HG02981 (cell line): ENCODE data around the gene HNF4A.
"Not testable (repeated sequence)": the region's sequence is repeated elsewhere in the genome, so short reads cannot be mapped to it uniquely, and the experiment has no call there.

Experiments
- ATAC-seq: cut with Tn5 transposase; IDR thresholded peaks from one replicate; pipeline ENCODE4 v1.9.1; 2021; ENCODE audit warnings: mild to moderate bottlenecking, moderate library complexity; ENCODE audit not compliant: unreplicated experiment

Gene HNF4A

DNA sequence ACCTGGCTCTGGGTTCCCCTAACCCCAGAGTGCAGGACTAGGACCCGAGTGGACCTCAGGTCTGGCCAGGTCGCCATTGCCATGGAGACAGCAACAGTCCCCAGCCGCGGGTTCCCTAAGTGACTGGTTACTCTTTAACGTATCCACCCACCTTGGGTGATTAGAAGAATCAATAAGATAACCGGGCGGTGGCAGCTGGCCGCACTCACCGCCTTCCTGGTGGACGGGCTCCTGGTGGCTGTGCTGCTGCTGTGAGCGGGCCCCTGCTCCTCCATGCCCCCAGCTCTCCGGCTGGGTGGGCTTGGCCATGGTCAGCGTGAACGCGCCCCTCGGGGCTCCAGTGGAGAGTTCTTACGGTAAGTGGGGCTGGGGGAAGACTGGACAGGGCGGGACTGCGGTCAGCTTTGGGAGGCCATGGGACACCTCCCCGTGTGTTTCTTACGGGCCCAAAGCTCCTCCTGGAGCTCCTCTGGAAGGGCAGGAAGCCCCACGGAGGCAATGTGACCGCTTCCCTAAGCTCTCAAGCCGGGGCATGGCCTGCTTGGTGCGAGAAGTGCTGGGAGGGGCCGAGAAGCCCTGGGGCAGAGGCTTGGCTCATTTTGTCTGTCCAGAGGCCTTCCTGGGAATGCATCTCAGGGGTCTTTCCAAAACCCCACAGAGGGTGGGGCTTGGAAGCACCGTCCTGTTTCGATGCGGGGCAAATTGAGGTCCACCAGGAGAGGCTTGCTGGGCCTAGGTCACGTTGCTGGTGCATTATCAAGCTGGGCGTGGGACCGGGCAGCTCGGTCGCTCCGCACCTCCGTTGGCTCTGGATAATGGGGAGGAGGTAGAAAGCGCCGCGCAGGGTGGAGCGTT lies at the start of gene HNF4A:
TSS of gene HNF4A (plus strand) at position 202 of the 855 bp plus-strand sequence. CDS start at position 308, 106 bp downstream.
- no peak for ATAC-seq

DNA sequence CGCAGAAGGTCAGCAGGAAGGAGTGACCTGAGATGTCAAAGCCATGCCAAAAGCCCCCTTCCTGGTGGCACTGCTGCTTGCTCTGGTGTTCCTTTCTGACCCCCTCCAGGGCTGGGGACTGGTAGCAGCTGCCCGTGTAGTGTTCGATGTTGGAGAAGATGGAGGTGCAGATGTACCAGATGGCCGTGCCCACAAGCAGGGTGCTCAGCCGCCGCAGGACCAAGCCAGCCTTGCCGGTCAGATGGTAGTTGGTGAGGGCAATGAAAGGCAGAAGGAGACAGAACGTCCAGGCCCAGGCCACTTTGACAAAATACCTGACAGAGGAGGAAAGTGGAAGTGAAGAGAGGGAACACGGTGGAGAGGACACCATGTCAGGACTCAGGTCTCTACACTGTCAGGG lies 48.6 kb upstream of the HNF4A start:
- no peak for ATAC-seq

DNA sequence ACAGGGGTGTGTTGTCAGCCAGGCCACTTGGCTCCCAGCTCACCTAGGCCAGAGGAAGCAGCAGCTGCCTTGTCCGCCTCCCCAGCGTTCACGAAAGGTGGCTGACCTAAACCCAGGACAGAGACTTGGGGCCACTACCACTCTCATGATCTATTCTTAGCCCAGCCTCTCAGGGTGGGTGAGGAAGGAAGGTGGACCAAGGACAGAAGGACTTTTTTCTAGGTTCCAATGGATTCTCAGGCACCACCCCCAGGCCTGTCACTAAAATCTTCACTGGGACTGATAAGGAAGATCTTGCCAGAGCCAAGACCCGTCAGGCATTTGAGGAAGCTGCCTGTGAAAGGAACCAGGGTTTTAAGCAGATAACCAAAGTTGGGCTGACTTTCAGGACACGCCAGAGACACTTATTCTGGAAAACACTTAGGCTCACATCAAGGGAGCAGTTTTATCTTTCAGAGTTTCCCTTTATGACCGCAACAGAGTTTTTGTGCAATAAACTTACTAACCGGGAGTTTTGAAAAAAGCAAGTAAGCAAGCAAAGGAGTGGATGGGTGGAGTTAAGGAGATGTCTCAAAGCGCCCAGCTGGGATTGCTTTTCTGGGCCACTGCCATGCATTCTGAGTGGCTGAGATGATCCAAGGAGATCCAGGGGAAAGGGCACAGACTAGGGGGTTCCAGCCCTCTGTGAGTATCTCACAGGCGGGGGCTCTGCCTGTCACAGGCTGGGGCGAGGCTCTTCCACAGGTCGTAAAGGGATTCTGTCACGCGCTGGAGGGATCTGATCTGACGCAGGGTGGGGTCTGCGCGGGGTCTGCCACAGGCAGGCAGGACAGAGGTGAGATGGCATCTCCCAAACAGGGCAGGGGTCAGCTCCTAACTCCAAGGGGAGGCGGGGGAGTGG lies 45.5 kb upstream of the HNF4A start:
- ATAC-seq: no peak

DNA sequence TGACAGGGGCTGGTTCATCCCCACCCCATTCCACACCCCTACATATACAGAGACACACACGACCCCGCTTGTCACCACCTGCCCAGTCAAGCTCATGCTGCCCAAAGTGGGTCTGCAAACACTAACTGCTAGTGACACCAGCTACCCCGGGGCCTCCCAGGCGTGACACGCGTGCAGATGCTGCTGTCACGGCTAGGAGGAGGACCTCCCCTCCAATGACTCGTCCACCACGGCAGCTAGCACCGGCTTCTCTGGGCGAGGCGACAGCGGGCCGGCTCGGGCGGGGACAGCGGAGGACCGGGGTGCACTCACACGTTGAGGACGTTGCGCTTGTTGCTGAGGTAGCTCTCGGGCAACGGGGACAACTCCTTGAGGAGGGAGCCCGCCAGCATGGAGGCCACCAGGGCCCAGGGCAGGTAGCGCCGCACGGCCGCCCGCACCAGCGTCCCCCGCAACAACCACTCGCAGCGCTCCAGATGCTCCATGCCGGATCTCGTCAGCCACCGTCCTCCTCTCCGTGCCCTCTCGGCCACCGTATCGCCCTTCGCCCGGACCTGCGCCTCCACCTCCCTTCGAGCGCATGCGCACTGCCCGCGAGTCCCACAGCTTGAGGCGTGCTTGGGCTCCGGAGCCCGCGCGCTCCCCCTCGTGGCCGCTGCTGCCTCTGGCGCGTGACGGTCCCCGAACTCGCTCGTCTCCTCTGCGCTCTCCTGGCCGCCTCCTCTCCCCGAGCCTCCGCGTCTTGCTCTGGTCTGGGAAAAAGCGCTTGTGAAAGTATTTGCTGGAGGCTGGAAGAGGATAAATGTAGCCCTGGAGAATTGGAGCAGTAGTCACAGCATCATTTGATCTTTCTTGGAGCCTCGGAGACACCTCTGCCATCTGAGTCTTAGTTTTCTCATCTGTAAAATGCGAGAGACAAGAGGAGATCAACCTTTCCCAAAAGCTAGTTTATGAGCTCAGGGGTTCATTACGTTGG lies 44.5 kb upstream of the HNF4A start, which contains the start of gene FITM2:
TSS of gene FITM2 (minus strand) at position 539 of the 976 bp plus-strand sequence. CDS start at position 485, 54 bp downstream.
- peak; percentile 93 for ATAC-seq

DNA sequence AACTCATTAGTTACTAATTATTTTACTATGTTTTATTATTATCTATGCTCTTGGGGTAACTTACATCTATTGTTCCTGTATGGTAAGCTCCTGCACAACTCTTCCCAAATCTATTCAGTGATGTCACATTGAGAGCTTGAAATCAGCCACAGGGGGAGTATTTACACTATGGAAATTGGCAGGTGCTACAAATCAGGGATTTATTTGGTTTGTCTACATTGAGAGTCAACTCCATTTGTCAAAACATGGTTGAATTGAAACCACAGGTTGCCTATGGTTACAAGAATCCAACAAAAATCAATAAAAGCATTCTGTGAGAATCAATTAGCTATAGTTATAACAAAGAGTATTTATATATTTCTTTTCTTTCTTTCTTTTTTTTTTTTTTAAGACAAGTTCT lies 40.6 kb upstream of the HNF4A start:
- ATAC-seq: no peak

DNA sequence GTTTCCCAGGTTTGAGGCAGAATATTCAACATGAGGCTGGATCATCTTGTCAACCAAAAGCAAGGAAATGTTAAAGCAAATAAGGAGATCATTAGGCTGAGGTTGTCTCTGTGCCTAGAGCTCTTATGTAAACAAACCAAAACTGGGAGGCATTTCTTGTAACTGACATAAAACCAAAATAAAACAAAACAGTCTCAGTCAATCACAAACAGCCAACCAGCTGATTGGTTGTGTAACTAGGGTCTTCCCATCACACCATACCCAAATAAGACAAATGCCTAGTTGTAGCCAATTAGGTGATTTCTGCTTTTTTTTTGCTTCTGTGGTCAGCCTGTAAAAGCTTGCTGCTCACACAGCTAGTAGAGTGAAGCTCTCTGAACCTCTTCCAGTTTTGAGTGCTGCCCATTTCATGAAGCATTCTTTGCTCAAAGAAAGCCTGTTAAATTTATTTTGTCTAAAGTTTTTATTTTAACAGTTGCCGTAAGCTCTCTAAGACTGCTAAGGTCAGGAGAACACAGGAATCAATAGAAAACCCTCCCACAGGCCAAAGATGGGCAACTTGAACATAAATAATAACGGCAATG lies 35.6 kb upstream of the HNF4A start:
- no peak for ATAC-seq

DNA sequence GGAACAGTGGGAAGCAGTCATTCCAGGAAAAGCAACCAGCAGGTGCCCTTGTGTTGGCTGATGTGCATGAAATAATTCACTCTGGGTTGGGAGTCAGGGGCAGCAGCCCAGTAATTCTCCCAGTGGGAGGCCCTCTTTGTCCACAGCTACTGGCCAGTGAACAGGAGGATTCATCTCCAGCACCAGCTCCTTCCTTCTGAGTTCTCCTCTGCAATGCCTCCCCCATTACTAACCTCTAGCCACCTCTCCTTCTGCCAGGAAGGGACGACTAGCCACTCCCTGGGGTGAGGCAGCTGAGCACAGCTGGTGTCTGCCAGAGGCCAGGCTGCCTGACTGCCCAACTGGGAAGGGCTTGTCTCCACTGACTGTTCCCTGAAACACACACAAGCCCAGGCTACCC lies 31.2 kb upstream of the HNF4A start:
- ATAC-seq: no peak

DNA sequence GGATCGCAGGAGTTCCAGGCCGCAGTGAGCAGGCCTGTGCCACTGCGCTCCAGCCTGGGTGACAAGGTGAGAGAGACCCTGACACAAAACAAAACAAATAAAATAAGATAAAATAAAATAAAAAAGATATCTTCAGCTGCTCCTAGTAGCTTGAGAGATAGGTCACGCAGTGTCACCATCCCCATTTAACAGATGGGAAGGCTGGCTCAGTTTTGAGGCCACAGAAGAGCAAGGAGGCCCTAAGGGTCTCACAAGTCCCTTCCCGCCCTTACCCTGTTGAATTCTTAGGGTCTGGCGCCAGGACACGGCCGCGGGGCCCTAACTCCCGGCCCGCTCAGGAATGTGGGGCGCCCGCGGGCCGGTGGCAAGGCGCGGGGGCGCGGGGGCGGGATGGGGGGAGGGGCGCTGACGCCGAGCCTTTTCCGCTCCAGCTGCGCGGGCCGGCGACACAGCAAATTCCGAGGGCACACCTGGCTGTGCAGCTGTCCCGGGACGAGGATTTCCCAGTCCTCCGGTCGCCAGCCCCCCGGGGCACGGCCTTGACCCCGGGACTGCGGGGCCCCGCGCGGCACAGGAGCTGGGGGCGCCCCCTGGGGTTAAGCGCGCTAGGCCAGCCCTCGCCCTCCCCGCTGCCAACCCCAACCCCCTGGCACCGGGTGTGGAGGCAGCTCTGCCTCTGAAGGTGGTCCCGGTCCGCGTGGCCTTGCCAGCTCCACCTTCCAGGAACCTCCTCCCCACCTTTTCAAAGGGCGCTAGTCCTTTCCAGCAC lies 28.9 kb upstream of the HNF4A start:
- ATAC-seq: no peak

DNA sequence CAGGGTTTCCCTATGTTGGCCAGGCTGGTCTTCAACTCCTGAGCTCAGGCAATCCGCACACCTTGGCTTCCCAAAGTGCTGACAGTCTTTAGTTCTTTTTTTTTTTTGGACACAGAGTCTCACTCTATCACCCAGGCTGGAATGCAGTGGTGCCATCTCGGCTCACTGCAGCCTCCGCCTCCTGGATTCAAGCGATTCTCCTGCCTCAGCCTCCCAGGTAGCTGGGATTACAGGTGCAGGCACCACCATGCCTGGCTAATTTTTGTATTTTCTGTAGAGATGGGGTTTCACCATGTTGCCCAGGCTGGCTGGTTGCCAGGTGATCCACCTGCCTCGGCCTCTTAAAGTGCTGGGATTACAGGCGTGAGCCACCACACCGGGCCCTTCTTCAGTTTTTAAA lies 27.8 kb upstream of the HNF4A start:
- not testable (repeated sequence) for ATAC-seq

DNA sequence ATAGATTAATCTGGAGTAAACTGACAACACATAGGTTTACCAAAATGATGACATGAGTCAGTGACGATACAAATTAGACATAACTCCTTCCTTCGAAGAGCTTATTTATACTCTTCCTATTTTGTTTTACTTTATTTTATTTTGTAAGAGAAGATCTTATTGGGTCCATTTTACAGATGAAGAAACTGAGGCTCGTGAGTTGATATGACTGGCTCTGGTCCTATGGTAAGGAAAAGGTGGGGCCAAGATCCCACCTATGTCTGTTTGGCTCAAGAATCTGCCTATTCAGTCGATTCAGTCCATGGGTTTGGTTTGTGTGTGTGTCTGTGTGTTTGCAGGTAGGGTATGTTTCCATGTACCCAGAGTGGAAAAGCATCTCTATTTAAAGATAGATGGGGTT lies 27.1 kb upstream of the HNF4A start:
- ATAC-seq: no peak

DNA sequence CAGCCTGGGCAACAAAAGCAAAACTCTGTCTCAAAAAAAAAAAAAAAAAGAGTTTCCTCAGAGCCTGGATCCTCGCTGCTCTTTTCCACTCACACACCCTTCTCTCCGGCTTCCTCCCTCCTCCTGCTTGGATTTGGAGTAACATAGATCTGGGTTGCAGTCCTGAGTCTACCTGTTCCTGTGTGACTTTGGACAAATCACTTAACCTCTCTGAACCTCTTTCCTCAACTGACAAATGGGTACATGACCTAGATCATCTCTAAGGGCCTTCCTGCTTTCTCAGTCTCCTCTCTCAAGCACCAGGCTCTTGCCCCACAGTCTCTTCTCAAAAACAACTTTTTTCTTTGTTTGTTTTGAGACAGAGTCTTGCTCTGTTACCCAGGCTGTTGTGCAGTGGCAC lies 24.3 kb upstream of the HNF4A start:
- ATAC-seq: no peak

DNA sequence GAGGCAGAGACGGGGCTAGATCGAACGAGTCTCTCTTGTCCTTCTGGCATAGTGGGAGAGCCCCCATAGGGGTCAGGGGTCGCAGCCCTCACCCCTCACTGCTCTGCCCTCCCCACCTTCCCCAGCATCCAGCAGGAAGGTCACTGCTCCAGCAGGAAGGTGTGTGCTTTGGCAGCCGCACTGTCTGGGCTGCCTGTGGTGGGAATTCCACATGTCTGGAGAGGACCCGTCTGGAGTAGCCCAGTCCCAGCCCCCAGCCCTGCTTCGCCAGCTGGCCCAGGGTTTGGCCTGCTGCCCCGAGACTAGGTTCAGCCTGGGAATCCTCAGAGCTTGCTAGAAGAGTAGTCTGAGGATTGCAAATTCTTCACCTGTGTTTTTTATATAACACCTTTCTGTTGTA lies 21.2 kb upstream of the HNF4A start:
- no peak for ATAC-seq

DNA sequence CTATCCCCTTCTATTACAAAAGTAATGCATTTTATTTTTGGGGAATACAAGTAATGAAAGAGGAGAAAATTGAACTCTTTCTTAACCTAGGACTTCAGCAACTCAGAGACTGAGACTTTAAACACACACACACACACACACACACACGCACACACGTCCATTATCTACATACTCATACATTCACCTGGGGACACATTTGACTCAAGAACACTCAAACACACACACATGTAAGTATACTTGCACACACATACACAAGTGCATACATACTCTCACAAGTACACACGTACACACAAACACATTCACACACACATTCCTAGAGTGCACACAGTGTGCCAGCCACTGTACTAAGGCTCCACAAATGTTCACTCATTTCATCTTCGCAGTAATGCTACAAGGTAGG lies 20.8 kb upstream of the HNF4A start:
- no peak for ATAC-seq

DNA sequence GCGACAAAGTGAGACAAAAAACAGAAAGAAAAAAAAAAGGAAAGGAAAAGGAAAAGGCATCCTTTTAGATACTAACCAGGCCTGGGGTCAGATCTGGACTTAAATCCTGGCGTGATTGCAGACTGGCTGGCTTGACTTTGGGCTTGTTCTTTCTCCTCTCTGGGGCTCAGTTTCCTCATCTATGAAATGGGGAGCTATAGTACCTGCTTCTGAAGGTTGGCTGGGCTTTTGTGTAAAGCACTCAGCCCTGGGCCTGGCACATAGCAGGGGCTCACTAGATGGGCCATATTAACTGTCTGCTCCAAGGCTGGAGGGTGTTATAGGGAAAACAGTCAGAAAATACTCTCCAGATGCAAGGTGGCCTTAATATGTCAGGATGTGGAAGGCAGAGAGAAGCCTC lies 19.8 kb upstream of the HNF4A start:
- no peak for ATAC-seq

DNA sequence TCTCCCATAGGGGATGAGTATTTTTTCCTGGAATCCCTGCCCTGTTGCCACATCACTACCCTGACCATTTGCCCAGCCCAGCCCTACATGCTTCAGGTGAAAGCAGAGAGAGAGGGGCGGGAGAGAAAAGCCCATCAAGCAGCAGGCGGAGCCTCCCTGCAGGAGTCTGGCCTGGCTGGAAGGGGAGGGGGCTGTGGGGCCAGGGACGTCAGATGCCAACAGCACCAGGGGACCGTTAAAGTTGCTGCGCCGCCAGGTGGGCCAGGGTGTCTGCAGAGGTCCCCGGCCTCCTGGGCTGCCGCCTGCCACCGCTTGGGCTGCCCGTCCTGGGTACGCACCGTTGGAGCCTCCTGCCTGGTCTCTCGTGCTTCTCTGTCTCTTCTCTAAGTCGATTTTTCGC lies 19.4 kb upstream of the HNF4A start:
- ATAC-seq: no peak

DNA sequence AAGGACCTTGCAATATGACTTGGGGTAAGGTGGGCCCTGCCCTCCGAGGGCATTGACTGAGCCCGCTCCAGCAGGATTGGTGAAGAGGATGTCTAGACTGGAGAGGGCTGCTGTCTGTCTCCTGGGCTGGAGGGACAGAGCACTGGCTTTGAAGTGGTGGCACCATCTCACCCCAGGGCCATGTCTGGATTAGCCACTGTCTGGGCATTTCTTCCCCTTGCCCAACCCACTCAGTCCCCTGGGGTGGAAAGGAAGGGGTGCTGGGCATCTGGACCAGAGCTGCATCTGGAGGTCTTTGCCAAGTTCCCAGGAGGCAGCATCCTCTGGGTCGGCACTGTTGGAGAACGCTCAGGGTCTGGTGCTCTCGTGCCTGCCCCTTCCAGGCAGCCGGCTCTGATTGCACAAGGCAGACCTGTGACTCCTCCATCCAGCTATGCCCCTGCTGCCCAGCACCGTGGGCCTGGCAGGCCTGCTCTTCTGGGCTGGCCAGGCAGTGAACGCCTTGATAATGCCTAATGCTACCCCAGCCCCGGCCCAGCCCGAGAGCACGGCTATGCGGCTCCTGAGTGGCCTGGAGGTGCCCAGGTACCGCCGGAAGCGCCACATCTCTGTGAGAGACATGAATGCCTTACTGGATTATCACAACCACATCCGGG lies 18.6 kb upstream of the HNF4A start, which contains the start of gene R3HDML:
TSS of gene R3HDML (plus strand) at position 319 of the 656 bp plus-strand sequence. CDS start at position 434, 115 bp downstream.
- no peak for ATAC-seq

DNA sequence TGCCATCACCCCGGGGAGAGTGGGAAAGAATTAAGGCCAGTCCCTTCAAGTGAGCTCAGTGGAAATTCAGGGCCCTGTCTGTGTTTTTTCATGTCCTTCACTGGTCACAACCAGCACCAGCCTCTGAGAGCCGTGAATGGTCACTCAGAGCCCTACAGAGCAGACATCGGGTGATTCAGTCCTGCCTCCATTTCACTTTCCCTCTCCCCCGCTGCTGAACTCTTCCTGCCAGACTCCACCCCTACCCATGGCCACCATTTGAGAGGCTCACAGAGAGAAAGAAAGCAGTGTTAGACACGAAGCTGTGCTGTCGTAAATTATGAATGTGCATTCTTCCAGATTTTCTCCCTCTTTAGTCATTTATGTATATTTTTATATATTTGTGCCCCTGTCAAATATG lies 13.3 kb upstream of the HNF4A start:
- ATAC-seq: no peak

DNA sequence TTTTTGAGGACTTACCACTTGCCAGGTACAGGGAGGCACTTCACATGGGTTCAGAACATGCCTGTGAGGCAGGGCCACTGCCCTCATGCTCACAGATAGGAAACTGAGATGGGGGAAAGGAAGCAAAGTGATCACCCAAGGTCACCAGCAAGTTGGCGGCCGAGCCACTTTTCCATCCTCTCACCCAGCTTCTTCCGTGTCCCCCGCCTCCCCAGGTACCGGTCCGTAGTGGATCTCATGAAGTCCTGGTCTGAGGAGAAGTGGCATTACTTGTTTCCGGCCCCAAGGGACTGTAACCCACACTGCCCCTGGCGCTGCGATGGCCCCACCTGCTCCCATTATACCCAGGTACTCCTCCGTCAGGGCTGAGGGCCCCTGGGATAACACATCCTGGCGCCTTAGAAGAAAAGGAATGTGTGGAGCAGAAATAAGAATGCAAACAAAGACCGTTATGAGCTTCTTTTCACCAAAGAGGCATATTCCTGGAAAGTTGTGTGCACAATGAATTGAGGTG lies 12.3 kb upstream of the HNF4A start:
- ATAC-seq: no peak

DNA sequence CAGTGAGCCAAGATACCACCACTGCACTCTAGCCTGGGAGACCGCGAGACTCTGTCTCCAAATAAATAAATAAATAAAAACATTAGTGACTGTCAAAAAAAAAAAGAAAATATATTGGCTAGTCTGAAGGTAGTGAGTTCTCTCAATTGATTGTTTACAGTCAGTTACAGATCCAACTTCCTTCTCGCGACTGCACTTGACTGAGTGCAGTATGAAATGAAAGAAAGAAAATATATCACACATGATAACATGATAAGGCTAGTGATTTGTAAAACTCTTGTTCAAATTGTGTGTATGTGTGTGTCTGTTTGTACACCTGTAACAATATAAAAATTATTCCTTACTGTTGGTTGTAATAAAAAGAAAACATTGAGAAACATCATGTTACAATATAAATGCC lies 10.8 kb upstream of the HNF4A start:
- ATAC-seq: no peak
